Measurements from ENCODE around the gene SLC1A2. TPM values are rescaled to one million over a fixed set of nuclear protein-coding genes. Genes with fewer than 3 reads are reported as not detected.

Gene SLC1A2
- total RNA-seq, 1 donor from 2014 or later = 0.41 TPM

DNA sequence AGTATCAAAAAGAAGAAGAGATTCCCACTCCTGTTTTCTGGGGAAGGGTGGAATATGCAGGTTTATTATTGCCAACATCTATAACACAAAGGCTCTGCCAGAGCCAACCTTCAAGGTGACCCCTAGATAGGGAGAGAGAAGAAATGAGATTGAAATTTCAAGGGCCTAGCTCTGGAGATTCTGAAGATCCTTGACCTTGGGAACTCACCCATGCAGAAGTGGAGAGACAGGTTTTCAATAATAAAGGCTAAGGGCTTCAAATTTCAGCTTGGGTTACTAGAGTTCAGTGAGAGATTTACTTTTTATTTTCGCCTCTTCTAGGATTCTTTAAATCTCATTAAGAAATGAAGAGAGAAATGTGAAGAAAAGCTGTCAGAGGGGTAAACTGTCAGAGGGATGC is 182.0 kb downstream of the SLC1A2 start:
- no peaks in the 10 kb centered on the region for H3K36me3 Mint-ChIP-seq (ENCODE audit: low read depth, unreplicated experiment)
- no peaks in the 10 kb centered on the region for H3K27me3 Mint-ChIP-seq (ENCODE audit: unreplicated experiment)
- DNase-seq (ENCODE audit: low spot score) = no peak
- no peak overlapping the region for H3K27ac Mint-ChIP-seq (ENCODE audit: unreplicated experiment)
- TF ChIP-seq, protein P1, sequence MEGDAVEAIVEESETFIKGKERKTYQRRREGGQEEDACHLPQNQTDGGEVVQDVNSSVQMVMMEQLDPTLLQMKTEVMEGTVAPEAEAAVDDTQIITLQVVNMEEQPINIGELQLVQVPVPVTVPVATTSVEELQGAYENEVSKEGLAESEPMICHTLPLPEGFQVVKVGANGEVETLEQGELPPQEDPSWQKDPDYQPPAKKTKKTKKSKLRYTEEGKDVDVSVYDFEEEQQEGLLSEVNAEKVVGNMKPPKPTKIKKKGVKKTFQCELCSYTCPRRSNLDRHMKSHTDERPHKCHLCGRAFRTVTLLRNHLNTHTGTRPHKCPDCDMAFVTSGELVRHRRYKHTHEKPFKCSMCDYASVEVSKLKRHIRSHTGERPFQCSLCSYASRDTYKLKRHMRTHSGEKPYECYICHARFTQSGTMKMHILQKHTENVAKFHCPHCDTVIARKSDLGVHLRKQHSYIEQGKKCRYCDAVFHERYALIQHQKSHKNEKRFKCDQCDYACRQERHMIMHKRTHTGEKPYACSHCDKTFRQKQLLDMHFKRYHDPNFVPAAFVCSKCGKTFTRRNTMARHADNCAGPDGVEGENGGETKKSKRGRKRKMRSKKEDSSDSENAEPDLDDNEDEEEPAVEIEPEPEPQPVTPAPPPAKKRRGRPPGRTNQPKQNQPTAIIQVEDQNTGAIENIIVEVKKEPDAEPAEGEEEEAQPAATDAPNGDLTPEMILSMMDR (IDR thresholded peaks at IDR 0.05; ENCODE audit: unreplicated experiment) = no peak
- no peak overlapping the region for H3K4me3 Mint-ChIP-seq (ENCODE audit: unreplicated experiment)
- H3K4me1 Mint-ChIP-seq (ENCODE audit: unreplicated experiment) = peaks cover 3% of the 10 kb centered on the region
- no peaks in the 10 kb centered on the region for H3K9me3 Mint-ChIP-seq (ENCODE audit: unreplicated experiment)

GRCh38 chr11:35236667-35237003 is 182.7 kb downstream of the SLC1A2 start:
- no peak overlapping the region for H3K27ac Mint-ChIP-seq (ENCODE audit: unreplicated experiment)
- TF ChIP-seq, protein P1 (IDR thresholded peaks at IDR 0.05; ENCODE audit: unreplicated experiment) = no peak
- no peak overlapping the region for H3K4me3 Mint-ChIP-seq (ENCODE audit: unreplicated experiment)
- no peaks in the 10 kb centered on the region for H3K36me3 Mint-ChIP-seq (ENCODE audit: low read depth, unreplicated experiment)
- peaks cover 3% of the 10 kb centered on the region for H3K4me1 Mint-ChIP-seq (ENCODE audit: unreplicated experiment)
- H3K9me3 Mint-ChIP-seq (ENCODE audit: unreplicated experiment) = no peaks in the 10 kb centered on the region
- H3K27me3 Mint-ChIP-seq (ENCODE audit: unreplicated experiment) = no peaks in the 10 kb centered on the region
- DNase-seq (ENCODE audit: low spot score) = no peak

GRCh38 chr11:35235936-35236666 is 183.3 kb downstream of the SLC1A2 start:
- H3K36me3 Mint-ChIP-seq (ENCODE audit: low read depth, unreplicated experiment) = no peaks in the 10 kb centered on the region
- H3K27me3 Mint-ChIP-seq (ENCODE audit: unreplicated experiment) = no peaks in the 10 kb centered on the region
- DNase-seq (ENCODE audit: low spot score) = no peak
- TF ChIP-seq, protein P1 (IDR thresholded peaks at IDR 0.05; ENCODE audit: unreplicated experiment) = no peak
- no peak overlapping the region for H3K4me3 Mint-ChIP-seq (ENCODE audit: unreplicated experiment)
- H3K4me1 Mint-ChIP-seq (ENCODE audit: unreplicated experiment) = peaks cover 3% of the 10 kb centered on the region
- H3K27ac Mint-ChIP-seq (ENCODE audit: unreplicated experiment) = no peak overlapping the region
- no peaks in the 10 kb centered on the region for H3K9me3 Mint-ChIP-seq (ENCODE audit: unreplicated experiment)

DNA sequence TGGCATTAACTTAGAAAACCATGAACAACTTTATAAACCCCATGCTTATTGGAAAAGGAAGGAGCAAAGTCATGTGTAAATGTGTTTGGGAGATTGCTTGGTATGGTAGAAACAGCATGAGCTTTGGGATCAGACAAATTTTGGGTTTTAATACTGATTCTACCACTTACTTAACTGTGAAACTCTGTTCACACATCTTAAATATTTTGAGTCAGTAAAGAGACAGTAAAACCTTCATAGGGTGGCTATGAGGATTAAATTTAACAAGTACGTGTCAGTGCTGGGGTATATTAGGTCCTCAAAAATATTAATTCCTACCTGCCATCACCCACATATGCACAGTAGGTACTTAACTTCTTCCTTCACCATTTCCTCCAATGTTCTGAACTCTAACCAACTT is 183.9 kb downstream of the SLC1A2 start:
- H3K4me1 Mint-ChIP-seq (ENCODE audit: unreplicated experiment) = peaks cover 3% of the 10 kb centered on the region
- H3K36me3 Mint-ChIP-seq (ENCODE audit: low read depth, unreplicated experiment) = no peaks in the 10 kb centered on the region
- no peak overlapping the region for H3K27ac Mint-ChIP-seq (ENCODE audit: unreplicated experiment)
- no peaks in the 10 kb centered on the region for H3K9me3 Mint-ChIP-seq (ENCODE audit: unreplicated experiment)
- no peak for DNase-seq (ENCODE audit: low spot score)
- TF ChIP-seq, protein P1 (IDR thresholded peaks at IDR 0.05; ENCODE audit: unreplicated experiment) = no peak
- H3K4me3 Mint-ChIP-seq (ENCODE audit: unreplicated experiment) = no peak overlapping the region
- H3K27me3 Mint-ChIP-seq (ENCODE audit: unreplicated experiment) = no peaks in the 10 kb centered on the region

DNA sequence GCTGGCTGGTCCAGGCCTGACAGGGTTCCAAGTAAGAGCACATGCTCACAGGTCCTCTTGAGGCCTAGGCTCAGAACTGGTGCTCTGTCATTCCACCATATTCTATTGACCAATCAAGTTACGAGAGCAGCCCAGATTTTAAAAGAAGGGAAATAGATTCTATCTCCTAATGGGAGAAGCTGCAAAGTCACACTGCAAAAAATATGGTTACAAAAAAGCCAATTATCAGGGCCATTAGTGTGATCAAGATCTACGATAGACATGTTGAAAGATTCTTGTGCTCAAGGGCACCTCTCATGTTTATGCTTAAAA is 184.2 kb downstream of the SLC1A2 start:
- Mint-ChIP-seq H3K27me3 (ENCODE audit: unreplicated experiment) (no peaks in the 10 kb centered on the region), H3K4me3 (ENCODE audit: unreplicated experiment) (no peak overlapping the region), H3K27ac (ENCODE audit: unreplicated experiment) (no peak overlapping the region), H3K4me1 (ENCODE audit: unreplicated experiment) (peaks cover 3% of the 10 kb centered on the region), H3K36me3 (ENCODE audit: low read depth, unreplicated experiment) (peaks cover 2% of the 10 kb centered on the region), H3K9me3 (ENCODE audit: unreplicated experiment) (no peaks in the 10 kb centered on the region)
- DNase-seq (ENCODE audit: low spot score) = no peak
- TF ChIP-seq, protein P1 (IDR thresholded peaks at IDR 0.05; ENCODE audit: unreplicated experiment) = no peak
